NCI-H2029 treated with DMSO at 0.1 percent for 48 hours (cell line): ENCODE results near the gene CCBE1.

Source experiments
- DNase-seq: peaks from one replicate; lab custom pipeline; 2025; lab: John Stamatoyannopoulos, UW

The CCBE1 gene

DNA sequence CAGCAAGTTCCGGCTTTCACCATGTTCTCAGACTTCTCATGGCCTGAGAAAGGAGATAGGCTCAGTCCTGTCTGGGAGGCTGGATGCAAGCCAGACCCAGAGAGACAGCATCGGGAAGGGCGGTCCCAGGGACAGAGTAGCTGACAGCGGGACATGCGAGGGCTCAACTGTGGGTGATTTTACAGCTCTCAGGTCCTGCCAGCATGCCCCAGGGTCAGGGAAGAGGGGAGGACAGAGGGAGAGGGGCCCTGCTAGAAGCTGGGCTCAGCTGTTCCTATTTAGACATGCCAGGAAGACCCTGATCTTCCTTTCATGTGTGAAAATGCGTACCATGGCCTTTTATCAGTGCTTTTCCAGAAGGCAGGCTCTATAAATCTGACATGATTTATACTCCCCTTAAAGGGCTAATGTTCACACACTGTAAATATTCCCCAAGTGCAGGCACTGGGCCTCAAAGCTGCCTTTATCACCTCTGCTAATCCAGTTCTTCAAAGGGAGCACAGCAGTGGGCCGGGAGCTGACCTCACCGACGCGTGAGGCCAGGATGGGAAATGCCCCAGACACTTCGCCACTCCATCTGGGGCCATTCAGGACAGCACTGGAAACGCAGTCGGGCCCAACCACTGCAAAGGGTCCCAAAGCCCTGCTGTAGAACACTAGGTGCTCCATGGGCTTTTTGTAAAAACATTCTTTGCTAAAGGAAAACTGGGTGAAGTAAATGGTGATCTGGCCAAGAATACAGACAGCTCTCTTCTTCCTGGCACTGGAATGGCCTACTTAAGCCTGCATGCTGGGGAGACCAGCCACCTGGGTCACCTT lies 242.1 kb downstream of the CCBE1 start:
- DNase-seq: no peak

DNA sequence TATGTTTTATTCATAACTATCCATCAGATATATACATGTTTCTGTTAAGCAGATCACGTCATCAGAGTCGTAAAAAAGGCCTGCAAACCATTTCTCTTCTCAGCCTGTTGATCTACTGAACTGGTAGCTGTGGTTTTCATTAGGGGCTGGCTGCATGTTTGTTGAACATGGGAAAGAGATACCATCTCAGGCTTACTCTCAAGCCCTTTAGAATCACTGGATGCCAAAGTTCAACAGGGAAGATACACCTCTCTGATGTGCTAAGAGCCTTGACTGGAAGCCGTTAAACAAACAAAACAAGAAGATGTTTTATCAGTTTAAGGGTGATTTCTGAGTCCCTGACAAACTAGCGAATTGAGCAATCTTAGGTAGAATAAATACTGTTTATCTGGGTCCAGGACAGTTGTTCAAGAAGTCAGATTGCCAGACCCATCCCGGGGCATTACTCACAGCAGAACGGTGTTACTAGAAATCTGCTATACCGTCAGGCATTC lies 243.7 kb downstream of the CCBE1 start:
- no peak for DNase-seq

DNA sequence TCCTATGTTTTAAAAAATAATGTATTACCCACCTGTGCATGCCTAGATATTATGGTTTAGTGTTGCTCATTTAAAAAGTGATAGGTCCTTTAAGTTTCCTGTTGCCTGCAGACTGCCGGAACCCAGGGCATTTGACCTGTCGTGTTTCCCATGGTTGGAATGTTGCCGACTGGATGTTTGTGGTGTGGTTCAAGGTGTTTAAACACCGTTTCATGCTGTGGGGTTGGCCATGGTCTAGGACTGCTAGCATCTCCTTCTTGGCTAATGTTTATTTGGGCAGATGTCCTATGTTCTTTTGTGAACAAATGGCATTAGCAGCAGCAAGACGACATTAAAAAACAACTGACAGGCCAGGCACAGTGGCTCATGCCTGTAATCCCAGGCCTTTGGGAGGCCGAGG lies 245.3 kb downstream of the CCBE1 start:
- DNase-seq: no peak

DNA sequence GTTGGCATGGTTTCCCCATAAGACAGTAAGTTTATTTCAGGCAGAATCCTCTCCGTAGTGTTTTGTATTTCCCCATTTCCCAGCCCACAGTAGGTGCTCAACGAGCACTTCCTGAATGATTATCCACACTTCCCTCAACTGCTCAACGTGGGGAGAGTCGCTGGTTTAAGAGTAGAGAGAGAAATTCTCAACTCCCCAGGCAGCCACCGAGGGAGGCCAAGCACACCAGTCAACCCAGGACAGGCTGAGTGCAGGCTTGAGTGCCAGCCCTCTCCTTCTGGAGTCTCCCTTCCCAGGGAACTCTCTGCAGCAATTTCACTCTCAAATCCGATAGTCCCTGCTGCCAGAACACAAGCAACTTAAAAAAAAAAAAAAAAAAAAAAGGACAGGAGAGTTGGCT lies 246.2 kb downstream of the CCBE1 start:
- no peak for DNase-seq

DNA sequence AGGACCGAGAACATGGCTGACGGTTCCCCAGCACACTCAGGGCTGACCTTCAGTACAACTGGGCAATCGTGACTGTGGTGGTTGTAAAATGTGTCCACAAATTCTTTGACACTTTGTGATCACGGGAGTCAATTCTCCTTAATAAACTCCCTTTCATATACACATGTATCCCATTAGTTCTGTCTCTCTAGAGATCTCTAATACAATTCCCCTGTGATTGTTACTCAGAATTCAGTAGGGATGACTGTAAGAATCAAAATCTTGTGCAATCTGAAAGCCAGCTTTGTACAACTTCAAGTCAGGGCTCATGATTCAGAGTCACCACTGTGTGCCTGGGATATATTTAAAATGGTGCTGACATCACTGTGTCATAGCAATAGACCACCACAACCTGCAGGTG lies 248.7 kb downstream of the CCBE1 start:
- DNase-seq: no peak

DNA sequence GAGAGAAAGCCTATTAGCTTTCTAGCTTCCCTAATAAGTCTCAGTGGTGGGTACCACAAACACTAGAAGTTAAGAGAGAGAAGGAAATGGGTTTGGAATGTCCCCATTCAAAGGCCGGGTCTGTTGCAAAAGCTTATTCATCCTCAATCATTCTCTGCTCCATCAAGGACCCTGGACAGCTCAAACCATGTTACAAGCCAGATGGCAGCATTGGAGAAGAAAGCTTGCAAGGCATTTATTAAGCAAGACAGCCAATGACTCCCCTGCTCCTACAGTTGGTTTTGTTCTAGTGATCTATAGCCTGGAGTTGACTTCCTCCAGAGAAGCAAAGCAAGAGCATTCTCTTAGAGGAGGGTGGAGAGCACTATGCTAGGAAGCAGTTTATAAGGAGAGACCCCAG lies 251.2 kb downstream of the CCBE1 start:
- DNase-seq: no peak

- no peak for DNase-seq
Observed at GRCh38 chr18:59437851-59438569, 259.2 kb downstream of the CCBE1 start.

DNA sequence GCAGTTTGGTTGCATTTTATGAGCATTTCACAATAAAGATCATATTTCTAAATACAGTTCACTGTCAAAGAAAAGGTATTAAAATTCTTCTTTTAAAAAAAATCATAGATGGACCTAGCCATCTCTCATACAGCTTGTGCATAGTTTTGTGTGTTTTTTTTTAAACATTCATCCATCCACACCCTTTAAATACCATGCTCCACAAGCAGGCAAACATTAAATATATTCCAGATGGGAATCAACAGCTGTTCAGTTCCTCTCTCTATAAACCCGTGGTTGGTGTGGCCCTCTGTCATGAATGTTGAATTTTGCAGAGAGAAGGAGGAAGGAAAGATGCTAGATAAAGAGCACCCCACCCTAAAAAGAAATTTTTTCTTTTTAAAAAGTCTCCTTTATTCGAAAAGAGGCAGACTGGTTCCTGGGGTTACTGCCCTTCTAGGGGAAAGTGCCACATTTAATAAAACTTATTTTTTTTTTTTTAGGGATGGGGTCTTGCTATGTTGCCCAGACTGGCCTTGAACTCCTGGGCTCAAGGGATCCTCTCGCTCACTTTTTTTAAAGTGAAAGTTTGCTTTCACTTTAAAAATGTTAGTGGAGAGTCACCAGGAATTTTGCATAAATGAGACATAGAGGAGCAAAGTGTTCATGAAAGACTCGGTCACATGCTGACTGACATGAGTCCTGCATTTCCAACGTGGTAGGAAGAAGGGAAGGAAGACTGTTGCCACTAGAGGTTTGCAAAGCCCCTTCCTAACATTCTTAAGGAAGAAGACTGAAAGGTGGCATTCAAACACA lies 264.2 kb downstream of the CCBE1 start:
- no peak for DNase-seq

DNA sequence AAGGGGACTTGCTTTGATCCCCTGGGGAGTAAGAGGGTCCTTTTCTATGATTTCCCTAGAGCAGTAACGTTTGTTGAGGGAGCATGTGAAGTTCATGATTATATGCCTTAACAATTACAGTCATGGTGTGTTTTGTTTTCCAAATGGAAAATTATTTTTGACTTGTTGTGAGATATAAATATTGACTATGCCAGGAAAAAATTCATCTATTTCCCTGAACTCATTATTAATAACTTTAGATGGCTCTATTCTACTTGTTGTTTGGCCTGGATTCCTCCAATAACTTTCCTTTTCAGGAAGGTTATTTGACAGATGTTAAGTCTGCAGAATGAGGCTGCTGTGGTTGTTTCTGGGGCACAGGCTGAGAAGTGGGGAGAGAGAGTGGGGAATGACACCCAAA lies 266.1 kb downstream of the CCBE1 start:
- no peak for DNase-seq

DNA sequence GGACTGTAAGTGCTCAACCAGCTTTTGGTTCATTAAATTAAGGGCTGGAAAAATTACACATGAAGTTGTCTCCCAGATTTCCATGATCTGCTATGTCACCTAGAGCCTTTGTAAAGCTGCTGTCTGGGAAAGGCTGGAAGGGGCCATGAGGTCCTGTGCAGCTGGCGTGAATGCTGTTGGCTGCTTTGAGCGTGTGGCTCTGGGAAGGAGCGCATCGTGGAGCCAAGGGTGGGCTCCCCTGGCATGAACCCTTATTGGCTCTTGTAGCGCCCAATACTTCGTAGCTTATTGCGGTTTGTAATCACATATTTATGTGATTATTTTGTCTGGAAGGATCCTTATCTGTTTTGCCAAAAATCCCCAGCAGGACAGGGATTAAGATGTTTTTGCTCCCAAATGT lies 267.6 kb downstream of the CCBE1 start:
- DNase-seq: no peak

- no peak for DNase-seq
Observed at GRCh38 chr18:59428018-59428417, 269.2 kb downstream of the CCBE1 start.

- no peak for DNase-seq
Observed at GRCh38 chr18:59426855-59427254, 270.4 kb downstream of the CCBE1 start.

GRCh38 chr18:59423259-59423658 lies 274.0 kb downstream of the CCBE1 start:
- no peak for DNase-seq

- DNase-seq: no peak
Observed at GRCh38 chr18:59420244-59420643, 277.0 kb downstream of the CCBE1 start.

- DNase-seq: no peak
Observed at GRCh38 chr18:59419386-59419785, 277.8 kb downstream of the CCBE1 start.

GRCh38 chr18:59416818-59417217 lies 280.4 kb downstream of the CCBE1 start:
- DNase-seq: no peak

GRCh38 chr18:59414111-59414653 lies 283.0 kb downstream of the CCBE1 start:
- no peak for DNase-seq

DNA sequence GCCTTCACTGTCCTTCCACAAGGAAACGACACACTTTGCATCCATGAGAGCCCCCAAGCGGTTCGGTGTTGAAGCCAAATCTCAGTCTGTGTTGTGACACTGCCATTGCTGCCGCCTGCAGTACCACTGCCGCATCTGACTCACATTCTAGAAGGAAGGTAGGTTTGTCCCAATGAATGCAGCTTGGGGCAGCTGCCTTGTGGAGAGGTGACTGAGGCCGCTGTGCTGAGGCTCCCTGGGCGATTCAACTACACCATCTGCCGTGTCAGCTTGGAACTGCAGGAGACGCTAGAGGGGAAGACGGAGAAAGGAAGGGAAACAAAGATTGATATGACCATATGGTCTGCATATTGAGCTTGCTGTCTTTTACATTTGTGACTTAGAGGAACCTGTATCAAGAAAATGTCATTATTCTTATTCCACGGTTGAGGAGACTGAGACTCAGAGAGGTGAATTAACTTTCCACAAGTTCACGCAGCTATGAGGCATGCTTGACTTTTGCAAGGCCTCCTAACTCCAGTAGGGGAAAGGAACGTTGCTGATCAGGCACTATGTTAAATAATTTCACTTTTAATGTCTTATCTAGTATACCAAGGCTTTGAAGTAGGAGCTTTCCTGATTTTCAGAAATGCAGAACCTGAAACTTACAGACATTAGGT lies 294.7 kb downstream of the CCBE1 start:
- peak; percentile 76 for DNase-seq

GRCh38 chr18:59400407-59400806 lies 296.8 kb downstream of the CCBE1 start:
- no peak for DNase-seq

DNA sequence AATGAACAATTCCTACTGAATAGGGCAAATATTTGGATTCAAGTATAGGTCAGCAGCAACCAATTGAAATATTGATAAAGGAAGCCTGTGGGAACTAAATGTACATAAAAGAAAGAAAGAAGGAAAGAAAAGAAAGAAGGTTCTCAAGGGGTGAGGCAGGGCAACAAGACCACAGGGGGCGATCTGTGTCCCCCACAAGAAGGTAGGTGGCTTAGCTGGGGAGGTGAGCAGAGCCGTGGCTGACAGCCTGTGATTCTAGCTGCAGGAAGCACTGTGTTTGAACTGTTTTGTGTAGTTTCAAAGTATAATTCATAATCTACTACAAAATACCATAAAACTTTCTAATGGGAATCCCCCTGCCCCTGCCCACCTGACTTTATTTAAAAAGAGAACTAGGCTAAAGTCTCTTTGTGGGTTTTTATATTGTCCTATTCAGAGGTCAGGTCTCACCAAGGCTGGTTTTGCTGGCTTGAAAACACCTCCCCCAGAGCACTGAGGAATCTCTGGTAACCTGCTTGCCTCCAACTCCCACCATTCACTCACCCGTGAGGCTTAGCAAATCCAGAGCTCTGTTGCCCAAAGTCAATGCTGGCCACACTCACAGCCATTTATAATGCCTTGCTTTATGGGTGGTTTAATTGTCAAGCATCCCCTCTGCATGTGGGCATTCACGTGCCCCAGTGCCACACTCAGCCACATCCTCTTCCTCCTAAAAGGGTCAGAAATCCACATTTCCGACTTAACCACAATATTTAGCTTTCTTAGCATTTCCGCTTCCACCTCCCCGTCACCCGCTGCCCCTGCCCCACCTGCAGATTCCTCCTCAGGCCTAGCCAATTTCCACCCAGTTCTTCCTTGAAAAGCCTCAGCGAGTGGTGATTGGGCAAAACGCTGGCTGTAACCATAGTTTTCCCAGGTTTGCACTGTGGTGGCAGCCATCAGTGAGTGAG lies 301.7 kb downstream of the CCBE1 start:
- no peak for DNase-seq

- peak; percentile 8 for DNase-seq
Observed at GRCh38 chr18:59393381-59393780, 303.8 kb downstream of the CCBE1 start.
